Osteoblast (primary cell): Measurements from ENCODE around the gene CNBD2. TPM values are rescaled to one million over a fixed set of nuclear protein-coding genes. Genes with fewer than 3 reads are reported as not detected.
"Not testable (repeated sequence)": the region's sequence is repeated elsewhere in the genome, so short reads cannot be mapped to it uniquely, and the experiment has no call there.

Source experiments
- DNase-seq: peaks from one replicate; pipeline ENCODE4 v3.0.0; 2011; ENCODE audit warnings: low spot score, mixed read lengths; ENCODE audit not compliant: insufficient read length; ENCODE audit errors: missing footprints
- H2AFZ ChIP-seq: 2 replicates; pipeline ENCODE4 v1.6.0; 2011; ENCODE audit warnings: mild to moderate bottlenecking, low read length
- H3K27ac ChIP-seq: 2 replicates; pipeline ENCODE4 v1.5.1; 2011; ENCODE audit warnings: mild to moderate bottlenecking, low read depth, low read length, moderate library complexity
- H3K27me3 ChIP-seq: 2 replicates; pipeline ENCODE4 v1.6.0; 2012; ENCODE audit warnings: mild to moderate bottlenecking, control low read depth, inconsistent platforms, low read length, moderate library complexity; ENCODE audit not compliant: insufficient read depth
- H3K36me3 ChIP-seq: 2 replicates; pipeline ENCODE4 v1.5.1; 2011; ENCODE audit warnings: mild to moderate bottlenecking, low read length, control low read depth, moderate library complexity; ENCODE audit not compliant: insufficient read depth
- H3K4me1 ChIP-seq: 2 replicates; pipeline ENCODE4 v1.5.1; 2011; ENCODE audit warnings: mild to moderate bottlenecking, low read length, control low read depth, moderate library complexity; ENCODE audit not compliant: insufficient read depth
- H3K4me2 ChIP-seq: 2 replicates; pipeline ENCODE4 v1.6.0; 2011; ENCODE audit warnings: mild to moderate bottlenecking, low read length; ENCODE audit not compliant: insufficient read depth
- H3K4me3 ChIP-seq: fragments of 200-600 bp; sonication (generic); 3 replicates; pipeline ENCODE4 v1.5.1; 2012; ENCODE audit warnings: mild to moderate bottlenecking, low read length, inconsistent platforms; ENCODE audit not compliant: insufficient read depth
- H3K79me2 ChIP-seq: 2 replicates; pipeline ENCODE4 v1.6.0; 2012; ENCODE audit warnings: mild to moderate bottlenecking, low read length, control low read depth, inconsistent platforms; ENCODE audit not compliant: insufficient read depth
- H3K9me3 ChIP-seq: 2 replicates; pipeline ENCODE4 v1.5.1; 2011; ENCODE audit warnings: low read depth, low read length, control low read depth
- H4K20me1 ChIP-seq: 2 replicates; pipeline ENCODE4 v1.6.0; 2012; ENCODE audit warnings: mild to moderate bottlenecking, low read length, control low read depth; ENCODE audit not compliant: insufficient read depth
- total RNA-seq: library from RNA; depleted of rRNA; stranded (reverse); fragments of >200 nt; gene quantifications from 2 replicates; pipeline ENCODE4 v1.2.3, GENCODE V29; 2012
- TF ChIP-seq, protein P1 (sequence below): IDR thresholded peaks from 2 replicates; pipeline ENCODE4 v1.5.1; 2011; ENCODE audit warnings: mild to moderate bottlenecking, low read depth, low read length, moderate library complexity; ENCODE audit errors: extremely low read depth

CNBD2 gene
- total RNA-seq, 1 donor: 0.72 TPM

- peak overlapping the region; percentile 85 for H3K4me2 ChIP-seq
- TF ChIP-seq, protein P1, sequence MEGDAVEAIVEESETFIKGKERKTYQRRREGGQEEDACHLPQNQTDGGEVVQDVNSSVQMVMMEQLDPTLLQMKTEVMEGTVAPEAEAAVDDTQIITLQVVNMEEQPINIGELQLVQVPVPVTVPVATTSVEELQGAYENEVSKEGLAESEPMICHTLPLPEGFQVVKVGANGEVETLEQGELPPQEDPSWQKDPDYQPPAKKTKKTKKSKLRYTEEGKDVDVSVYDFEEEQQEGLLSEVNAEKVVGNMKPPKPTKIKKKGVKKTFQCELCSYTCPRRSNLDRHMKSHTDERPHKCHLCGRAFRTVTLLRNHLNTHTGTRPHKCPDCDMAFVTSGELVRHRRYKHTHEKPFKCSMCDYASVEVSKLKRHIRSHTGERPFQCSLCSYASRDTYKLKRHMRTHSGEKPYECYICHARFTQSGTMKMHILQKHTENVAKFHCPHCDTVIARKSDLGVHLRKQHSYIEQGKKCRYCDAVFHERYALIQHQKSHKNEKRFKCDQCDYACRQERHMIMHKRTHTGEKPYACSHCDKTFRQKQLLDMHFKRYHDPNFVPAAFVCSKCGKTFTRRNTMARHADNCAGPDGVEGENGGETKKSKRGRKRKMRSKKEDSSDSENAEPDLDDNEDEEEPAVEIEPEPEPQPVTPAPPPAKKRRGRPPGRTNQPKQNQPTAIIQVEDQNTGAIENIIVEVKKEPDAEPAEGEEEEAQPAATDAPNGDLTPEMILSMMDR: no peak
- no peaks in the 10 kb centered on the region for H3K79me2 ChIP-seq
- H4K20me1 ChIP-seq: no peaks in the 10 kb centered on the region
- H3K4me3 ChIP-seq: peak overlapping the region; percentile 84
- DNase-seq: peak; percentile 73
- H3K27ac ChIP-seq: peak overlapping the region; percentile 66
- H2AFZ ChIP-seq: peak overlapping the region; percentile 99
- no peaks in the 10 kb centered on the region for H3K27me3 ChIP-seq
- H3K9me3 ChIP-seq: no peaks in the 10 kb centered on the region
- no peaks in the 10 kb centered on the region for H3K36me3 ChIP-seq
- H3K4me1 ChIP-seq: peaks cover 12% of the 10 kb centered on the region
Measured at GRCh38 chr20:36063916-36064657, 95.7 kb downstream of the CNBD2 start.

DNA sequence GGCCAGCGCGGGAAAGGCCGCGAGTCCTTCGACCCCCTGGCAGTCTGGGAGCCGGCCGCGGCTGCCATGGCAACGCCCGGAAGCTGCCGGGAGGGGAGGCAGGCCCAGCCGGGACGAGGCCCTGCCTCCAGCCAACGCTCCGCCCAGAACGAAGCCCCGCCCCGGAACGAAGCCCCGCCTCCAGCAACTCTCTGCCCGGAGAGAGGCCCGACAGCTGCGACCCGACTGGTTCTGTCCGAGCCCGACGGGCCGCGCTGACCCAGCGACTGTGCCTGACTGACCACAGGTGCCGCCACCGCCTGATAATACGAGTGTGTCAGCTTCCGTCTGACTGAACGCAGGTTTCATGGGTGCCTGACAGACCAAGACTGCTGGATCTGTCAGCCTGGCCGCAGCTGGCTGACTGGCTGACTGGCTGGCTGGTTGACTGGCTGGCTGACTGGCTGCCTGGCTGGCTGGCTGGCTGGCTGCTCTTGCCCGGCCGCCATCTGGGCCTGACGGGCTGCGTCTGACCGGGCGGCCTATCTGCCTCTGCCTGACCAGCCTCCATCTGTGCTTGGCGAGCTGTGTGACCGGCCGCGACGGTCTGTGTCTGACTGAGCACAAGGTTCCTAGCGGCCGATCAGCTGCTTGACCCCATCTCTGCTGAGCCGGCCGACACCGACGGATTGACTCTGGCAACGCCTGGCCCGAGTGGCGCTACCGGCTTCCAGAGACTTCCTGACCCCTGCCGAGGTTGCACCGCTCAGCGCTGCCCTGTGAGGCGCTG is 96.5 kb downstream of the CNBD2 start:
- Histone ChIP-seq H3K4me1 (peaks cover 12% of the 10 kb centered on the region), H3K27me3 (no peaks in the 10 kb centered on the region), H3K36me3 (no peaks in the 10 kb centered on the region), H3K9me3 (no peaks in the 10 kb centered on the region), H3K79me2 (no peaks in the 10 kb centered on the region), H4K20me1 (no peaks in the 10 kb centered on the region), H3K4me2 (peak overlapping the region; percentile 85), H3K27ac (peak overlapping the region; percentile 66), H3K4me3 (peak overlapping the region; percentile 84), H2AFZ (peak overlapping the region; percentile 99)
- TF ChIP-seq, protein P1: no peak
- peak; percentile 98 for DNase-seq

- Histone ChIP-seq H3K27me3 (no peaks in the 10 kb centered on the region), H3K36me3 (no peaks in the 10 kb centered on the region), H3K4me2 (peak overlapping the region; percentile 85), H3K79me2 (no peaks in the 10 kb centered on the region), H3K4me3 (peak overlapping the region; percentile 84), H2AFZ (peak overlapping the region; percentile 99), H4K20me1 (no peaks in the 10 kb centered on the region), H3K4me1 (peaks cover 12% of the 10 kb centered on the region), H3K27ac (peak overlapping the region; percentile 66), H3K9me3 (no peaks in the 10 kb centered on the region)
- TF ChIP-seq, protein P1: no peak
- no peak for DNase-seq
Measured at GRCh38 chr20:36065427-36065998, 97.1 kb downstream of the CNBD2 start.

DNA sequence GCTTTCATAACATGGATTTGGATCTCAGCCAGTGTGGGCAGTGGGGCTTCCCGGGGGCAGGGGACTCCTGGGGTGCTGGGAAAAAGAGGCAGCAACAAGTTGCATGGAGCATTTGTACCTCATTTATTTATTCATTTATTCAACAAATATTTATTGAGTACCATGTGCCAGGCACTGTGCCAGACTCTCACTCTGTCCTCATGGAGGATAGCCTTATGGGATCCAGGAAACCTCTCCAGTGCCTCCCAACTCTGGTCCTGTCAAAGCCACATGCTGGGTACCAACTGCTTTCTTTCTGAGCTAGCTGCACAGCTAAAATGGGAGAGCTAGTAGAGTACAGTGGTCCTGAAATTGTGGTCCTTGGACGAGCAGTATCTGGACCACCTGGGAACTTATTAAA is 98.4 kb downstream of the CNBD2 start:
- TF ChIP-seq, protein P1: no peak
- no peak overlapping the region for H3K4me2 ChIP-seq

DNA sequence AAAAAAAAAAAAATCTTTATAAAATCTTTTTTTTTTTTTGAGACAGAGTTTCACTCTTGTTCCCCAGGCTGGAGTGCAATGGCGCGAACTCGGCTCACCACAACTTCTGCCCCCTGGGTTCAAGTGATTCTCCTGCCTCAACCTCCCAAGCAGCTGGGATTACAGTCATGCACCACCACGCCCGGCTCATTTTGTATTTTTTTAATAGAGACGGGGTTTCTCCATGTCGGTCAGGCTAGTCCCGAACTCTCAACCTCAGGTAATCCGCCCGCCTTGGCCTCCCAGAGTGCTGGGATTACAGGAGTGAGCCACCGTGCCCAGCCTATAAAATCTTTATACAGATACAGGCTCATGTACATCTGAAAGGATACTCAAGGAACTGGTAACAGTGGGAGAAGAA is 100.1 kb downstream of the CNBD2 start:
- not testable (repeated sequence) for H3K9me3 ChIP-seq, H3K4me1 ChIP-seq, H3K27me3 ChIP-seq, H3K27ac ChIP-seq, H3K36me3 ChIP-seq, H3K4me2 ChIP-seq, DNase-seq, H3K4me3 ChIP-seq, H4K20me1 ChIP-seq, H3K79me2 ChIP-seq, H2AFZ ChIP-seq

More for the DNA sequence above, 98.4 kb downstream of the CNBD2 start:
- no peak overlapping the region for H3K4me3 ChIP-seq
- H3K27ac ChIP-seq: no peak overlapping the region
- H3K4me1 ChIP-seq: peaks cover 12% of the 10 kb centered on the region
- DNase-seq: no peak
- no peak overlapping the region for H2AFZ ChIP-seq
- no peaks in the 10 kb centered on the region for H3K36me3 ChIP-seq
- no peaks in the 10 kb centered on the region for H4K20me1 ChIP-seq
- no peaks in the 10 kb centered on the region for H3K79me2 ChIP-seq
- H3K9me3 ChIP-seq: no peaks in the 10 kb centered on the region
- H3K27me3 ChIP-seq: no peaks in the 10 kb centered on the region
